Measurements from ENCODE around the gene SSR4. TPM values are rescaled to one million over a fixed set of nuclear protein-coding genes. Genes with fewer than 3 reads are reported as not detected.

SSR4 gene
- total RNA-seq, 1 experiment from 2014 or later, result 298 TPM

DNA sequence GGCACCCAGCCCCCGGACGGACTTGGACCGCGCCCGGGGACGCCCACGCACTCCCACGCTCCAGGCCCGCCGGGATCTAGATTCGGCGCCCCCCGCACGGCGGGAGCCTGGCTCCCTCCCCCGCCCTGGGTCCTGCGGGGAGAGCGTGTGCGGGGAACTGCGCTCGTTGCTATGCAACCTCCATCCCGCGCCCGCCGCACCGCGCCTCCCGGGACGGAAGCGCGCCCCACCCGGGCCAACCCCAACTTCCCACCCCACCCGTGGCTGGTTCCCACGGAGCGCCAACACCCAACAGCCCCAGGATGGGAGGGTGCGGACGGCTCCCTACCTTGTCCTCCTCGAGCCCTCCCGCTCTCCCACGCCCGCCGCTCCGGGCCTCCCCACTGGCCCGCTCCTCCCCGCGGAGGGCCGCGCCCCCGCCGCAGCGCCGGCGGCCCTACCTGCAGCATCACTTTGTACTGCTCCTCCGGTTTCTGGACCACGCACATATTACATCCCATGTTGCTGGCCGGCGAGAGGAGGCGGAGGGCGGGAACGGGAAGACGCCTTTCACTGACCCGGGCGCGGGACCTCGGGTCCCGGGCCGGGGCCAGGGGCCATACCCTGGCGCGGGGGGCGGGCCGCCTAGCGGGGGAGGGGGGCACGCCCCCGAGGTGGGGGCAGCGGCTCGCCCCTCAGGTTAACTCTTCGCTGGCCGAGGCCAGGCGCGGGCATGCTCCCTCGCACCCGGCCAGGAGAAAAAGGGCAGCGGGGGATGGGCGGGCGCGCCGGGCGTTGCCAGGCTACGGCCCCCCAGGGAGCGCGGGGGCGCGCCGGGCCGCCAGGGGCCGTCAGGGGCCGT, 35.6 kb downstream of the SSR4 start, which contains the start of gene PDZD4:
Gene PDZD4 (minus strand): TSS at position 746 of the 841 bp plus-strand sequence. CDS start 246 bp downstream, at position 500.
- Histone ChIP-seq H3K27ac (ENCODE audit: low read length) (no peak within 1 kb of the TSS), H3K4me2 (ENCODE audit: low read length) (peak within 1 kb of the TSS; percentile 56), H3K9me2 (replicated peaks; ENCODE audit: low read length) (no peaks in the 10 kb centered on the region), H2AFZ (ENCODE audit: low read length) (no peak within 1 kb of the TSS), H3K79me2 (ENCODE audit: low read length) (no peaks in the 10 kb centered on the region), H3K9ac (ENCODE audit: low read length) (no peak within 1 kb of the TSS), H3K4me1 (ENCODE audit: insufficient read depth, low read length) (no peaks in the 10 kb centered on the region), H4K20me1 (ENCODE audit: low read length) (no peaks in the 10 kb centered on the region), H3K36me3 (ENCODE audit: low read depth, low read length) (no peaks in the 10 kb centered on the region), H3F3A (ENCODE audit: low read length, unreplicated experiment) (no peaks in the 10 kb centered on the region), H3K27me3 (ENCODE audit: low read length) (peaks cover 43% of the 10 kb centered on the region), H3K4me3 (ENCODE audit: low read length) (peak within 1 kb of the TSS; percentile 32; the same call in 1 of the 2 replicates), H3K9me3 (ENCODE audit: low read length) (no peaks in the 10 kb centered on the region)
- ChIA-PET POLR2A (ENCODE audit: unreplicated experiment) (no interaction called here), CTCF (no interaction called here)
- DNase-seq (no peak), ATAC-seq (peak; percentile 22; the same call in 1 of the 2 replicates)
- TF ChIP-seq EZH2 (IDR thresholded peaks at IDR 0.05; ENCODE audit: low read length, unreplicated experiment) (peak; percentile 88), EZH2phosphoT487 (IDR thresholded peaks at IDR 0.05; ENCODE audit: borderline replicate concordance, low read length) (peak; percentile 66; the same call in 1 of the 2 replicates)
- TF ChIP-seq, protein P1, sequence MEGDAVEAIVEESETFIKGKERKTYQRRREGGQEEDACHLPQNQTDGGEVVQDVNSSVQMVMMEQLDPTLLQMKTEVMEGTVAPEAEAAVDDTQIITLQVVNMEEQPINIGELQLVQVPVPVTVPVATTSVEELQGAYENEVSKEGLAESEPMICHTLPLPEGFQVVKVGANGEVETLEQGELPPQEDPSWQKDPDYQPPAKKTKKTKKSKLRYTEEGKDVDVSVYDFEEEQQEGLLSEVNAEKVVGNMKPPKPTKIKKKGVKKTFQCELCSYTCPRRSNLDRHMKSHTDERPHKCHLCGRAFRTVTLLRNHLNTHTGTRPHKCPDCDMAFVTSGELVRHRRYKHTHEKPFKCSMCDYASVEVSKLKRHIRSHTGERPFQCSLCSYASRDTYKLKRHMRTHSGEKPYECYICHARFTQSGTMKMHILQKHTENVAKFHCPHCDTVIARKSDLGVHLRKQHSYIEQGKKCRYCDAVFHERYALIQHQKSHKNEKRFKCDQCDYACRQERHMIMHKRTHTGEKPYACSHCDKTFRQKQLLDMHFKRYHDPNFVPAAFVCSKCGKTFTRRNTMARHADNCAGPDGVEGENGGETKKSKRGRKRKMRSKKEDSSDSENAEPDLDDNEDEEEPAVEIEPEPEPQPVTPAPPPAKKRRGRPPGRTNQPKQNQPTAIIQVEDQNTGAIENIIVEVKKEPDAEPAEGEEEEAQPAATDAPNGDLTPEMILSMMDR (conservative IDR thresholded peaks at IDR 0.05; ENCODE audit: low read depth, low read length), result no peak
- BruUV-seq (replicated peaks), result no TSS peak
- intact Hi-C loops (cut with micrococcal nuclease), result no loop called here

DNA sequence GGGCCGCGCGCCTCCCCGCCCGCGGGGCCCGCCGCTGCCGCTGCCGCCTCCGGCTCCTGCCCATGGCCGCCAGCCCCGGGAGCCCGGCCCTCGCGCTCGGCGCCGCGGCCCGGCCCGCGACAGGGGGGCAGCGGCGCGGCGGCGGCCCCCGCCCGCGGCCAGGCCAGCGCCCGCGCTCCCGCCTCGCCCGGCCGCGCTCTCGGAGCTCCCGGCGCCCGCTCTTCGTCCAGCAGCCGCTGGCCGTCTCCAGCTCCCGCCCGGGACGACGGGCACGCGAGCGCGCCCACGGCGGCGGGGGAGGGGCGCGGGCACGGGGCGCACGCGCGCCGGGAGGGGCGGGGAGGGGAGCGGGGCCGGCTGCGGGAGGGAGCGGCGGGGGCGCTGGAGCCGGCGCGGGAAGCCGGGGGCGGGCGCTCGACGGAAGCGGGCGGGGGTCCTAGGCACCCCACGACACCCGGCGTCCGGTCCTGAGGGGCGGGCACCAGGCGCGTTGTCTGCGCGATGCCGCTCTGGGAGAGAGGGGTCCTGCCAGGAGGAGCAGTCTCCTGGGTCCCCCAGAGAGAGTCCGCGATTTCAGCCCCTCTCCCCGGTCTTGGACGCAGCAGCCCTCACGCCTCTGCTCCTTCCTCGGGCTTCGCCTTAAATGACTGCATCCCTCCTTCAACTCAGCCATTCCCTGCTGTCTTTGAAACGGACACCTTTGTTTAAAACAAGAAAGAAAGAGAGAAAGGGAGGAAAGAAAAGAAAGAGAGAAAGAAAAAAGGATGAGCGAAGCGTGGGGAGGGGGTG, 36.4 kb downstream of the SSR4 start:
- DNase-seq (no peak), ATAC-seq (peak; percentile 22; the same call in 1 of the 2 replicates)
- ChIA-PET CTCF (no interaction called here), POLR2A (ENCODE audit: unreplicated experiment) (no interaction called here)
- H4K20me1 ChIP-seq (ENCODE audit: low read length), result no peaks in the 10 kb centered on the region
- no peak overlapping the region for H3K4me3 ChIP-seq (ENCODE audit: low read length)
- no peaks in the 10 kb centered on the region for H3F3A ChIP-seq (ENCODE audit: low read length, unreplicated experiment)
- H3K4me2 ChIP-seq (ENCODE audit: low read length), result no peak overlapping the region
- H3K27ac ChIP-seq (ENCODE audit: low read length), result no peak overlapping the region
- no peaks in the 10 kb centered on the region for H3K36me3 ChIP-seq (ENCODE audit: low read depth, low read length)
- TF ChIP-seq EZH2phosphoT487 (IDR thresholded peaks at IDR 0.05; ENCODE audit: borderline replicate concordance, low read length) (no peak), EZH2 (IDR thresholded peaks at IDR 0.05; ENCODE audit: low read length, unreplicated experiment) (no peak)
- TF ChIP-seq, protein P1 (conservative IDR thresholded peaks at IDR 0.05; ENCODE audit: low read depth, low read length), result no peak
- BruUV-seq (replicated peaks), result no TSS peak
- intact Hi-C loops (cut with micrococcal nuclease), result no loop called here
- H3K27me3 ChIP-seq (ENCODE audit: low read length), result peaks cover 37% of the 10 kb centered on the region
- no peaks in the 10 kb centered on the region for H3K4me1 ChIP-seq (ENCODE audit: insufficient read depth, low read length)
- no peaks in the 10 kb centered on the region for H3K9me3 ChIP-seq (ENCODE audit: low read length)
- H3K9me2 ChIP-seq (replicated peaks; ENCODE audit: low read length), result no peaks in the 10 kb centered on the region
- no peak overlapping the region for H3K9ac ChIP-seq (ENCODE audit: low read length)
- H2AFZ ChIP-seq (ENCODE audit: low read length), result no peak overlapping the region
- H3K79me2 ChIP-seq (ENCODE audit: low read length), result no peaks in the 10 kb centered on the region
